Upper lobe of left lung (tissue), 4 donors: ENCODE results near the gene RALGDS.

Source experiments
- CTCF ChIP-seq, 6 experiments: fragments of 450-650 bp in 4 of 6; fragments of 200-600 bp in 2 of 6; sonication (generic) in 2 of 6; IDR thresholded peaks; one replicate each; pipeline ENCODE4 v1.5.1; 2016 to 2019; ENCODE audit warnings: antibody characterized with exemption in 6 of 6
- EP300 ChIP-seq, 4 donors: sonication (generic); formaldehyde crosslinking; IDR thresholded peaks; one replicate each; pipeline ENCODE4 v1.5.1; 2017; ENCODE audit warnings: antibody characterized with exemption in 4 of 4, control low read depth in 2 of 4
- POLR2A ChIP-seq, 4 donors: fragments of 450-650 bp; IDR thresholded peaks; one replicate each; pipeline ENCODE4 v1.5.1; 2016 to 2017; ENCODE audit warnings: antibody characterized with exemption in 4 of 4, mild to moderate bottlenecking in 2 of 4
- POLR2AphosphoS5 ChIP-seq, 2 donors: sonication (generic); formaldehyde crosslinking; IDR thresholded peaks; one replicate each; pipeline ENCODE4 v1.5.1; 2017; ENCODE audit warnings: antibody characterized with exemption in 2 of 2

GRCh38 chr9:133154097-133154989 lies 33.3 kb upstream of the RALGDS start:
- TF ChIP-seq CTCF (IDR thresholded peaks at IDR 0.05) = no peak
- TF ChIP-seq POLR2A (IDR thresholded peaks at IDR 0.05) = no peak
- no peak for TF ChIP-seq EP300 (IDR thresholded peaks at IDR 0.05)
- no peak for TF ChIP-seq POLR2AphosphoS5 (IDR thresholded peaks at IDR 0.05)
